ENCODE results near the gene NIM1K. TPM values are rescaled to one million over a fixed set of nuclear protein-coding genes. Genes with fewer than 3 reads are reported as not detected.
"Not testable (repeated sequence)": the region's sequence is repeated elsewhere in the genome, so short reads cannot be mapped to it uniquely, and the experiment has no call there.

NIM1K gene
- total RNA-seq, 1 donor from 2014 or later: 0.25 TPM

- TF ChIP-seq CTCF (IDR thresholded peaks at IDR 0.05; ENCODE audit: borderline replicate concordance): no peak
- H3K4me1 ChIP-seq: no peaks in the 10 kb centered on the region
- H3K9me3 ChIP-seq (replicated peaks): no peaks in the 10 kb centered on the region
- no peak for DNase-seq
- no peak overlapping the region for H3K27ac ChIP-seq (replicated peaks)
- no peak overlapping the region for H3K4me3 ChIP-seq
- intact Hi-C loops (cut with micrococcal nuclease): no loop called here
- H3K27me3 ChIP-seq (ENCODE audit: low read depth): peaks cover 8% of the 10 kb centered on the region
- no peaks in the 10 kb centered on the region for H3K36me3 ChIP-seq
These were observed 59.7 kb downstream of the NIM1K start for GRCh38 chr5:43251754-43252153.

GRCh38 chr5:43255704-43256103 lies 63.7 kb downstream of the NIM1K start:
- peaks cover 6% of the 10 kb centered on the region for H3K27me3 ChIP-seq (ENCODE audit: low read depth)
- no peak overlapping the region for H3K4me3 ChIP-seq
- H3K27ac ChIP-seq (replicated peaks): no peak overlapping the region
- DNase-seq: no peak
- no peaks in the 10 kb centered on the region for H3K36me3 ChIP-seq
- TF ChIP-seq CTCF (IDR thresholded peaks at IDR 0.05; ENCODE audit: borderline replicate concordance): no peak
- peaks cover 15% of the 10 kb centered on the region for H3K9me3 ChIP-seq (replicated peaks)
- no peaks in the 10 kb centered on the region for H3K4me1 ChIP-seq
- intact Hi-C loops (cut with micrococcal nuclease): no loop called here

- no peak for DNase-seq
- peaks cover 6% of the 10 kb centered on the region for H3K27me3 ChIP-seq (ENCODE audit: low read depth)
- TF ChIP-seq CTCF (IDR thresholded peaks at IDR 0.05; ENCODE audit: borderline replicate concordance): no peak
- H3K9me3 ChIP-seq (replicated peaks): peaks cover 19% of the 10 kb centered on the region
- no peaks in the 10 kb centered on the region for H3K4me1 ChIP-seq
- no peaks in the 10 kb centered on the region for H3K36me3 ChIP-seq
- H3K4me3 ChIP-seq: no peak overlapping the region
- intact Hi-C loops (cut with micrococcal nuclease): no loop called here
- H3K27ac ChIP-seq (replicated peaks): no peak overlapping the region
These were observed 64.4 kb downstream of the NIM1K start for GRCh38 chr5:43256261-43256966.

- H3K4me1 ChIP-seq: no peaks in the 10 kb centered on the region
- no peaks in the 10 kb centered on the region for H3K36me3 ChIP-seq
- DNase-seq: no peak
- H3K27ac ChIP-seq (replicated peaks): no peak overlapping the region
- H3K4me3 ChIP-seq: no peak overlapping the region
- peaks cover 23% of the 10 kb centered on the region for H3K9me3 ChIP-seq (replicated peaks)
- TF ChIP-seq CTCF (IDR thresholded peaks at IDR 0.05; ENCODE audit: borderline replicate concordance): no peak
- intact Hi-C loops (cut with micrococcal nuclease): no loop called here
- H3K27me3 ChIP-seq (ENCODE audit: low read depth): peaks cover 6% of the 10 kb centered on the region
These were observed 66.1 kb downstream of the NIM1K start for GRCh38 chr5:43258116-43258515.

GRCh38 chr5:43262269-43262668 lies 70.2 kb downstream of the NIM1K start:
- intact Hi-C loops (cut with micrococcal nuclease); H3K4me3 ChIP-seq; H3K36me3 ChIP-seq; DNase-seq; H3K27ac ChIP-seq (replicated peaks); H3K27me3 ChIP-seq (ENCODE audit: low read depth); H3K4me1 ChIP-seq: not testable (repeated sequence)
- peaks cover 33% of the 10 kb centered on the region for H3K9me3 ChIP-seq (replicated peaks)

- no peak for DNase-seq
- H3K27ac ChIP-seq (replicated peaks): no peak overlapping the region
- peaks cover 5% of the 10 kb centered on the region for H3K27me3 ChIP-seq (ENCODE audit: low read depth)
- H3K4me3 ChIP-seq: no peak overlapping the region
- TF ChIP-seq CTCF (IDR thresholded peaks at IDR 0.05; ENCODE audit: borderline replicate concordance): no peak
- no peaks in the 10 kb centered on the region for H3K4me1 ChIP-seq
- H3K9me3 ChIP-seq (replicated peaks): peaks cover 35% of the 10 kb centered on the region
- H3K36me3 ChIP-seq: no peaks in the 10 kb centered on the region
- intact Hi-C loops (cut with micrococcal nuclease): no loop called here
These were observed 76.3 kb downstream of the NIM1K start for GRCh38 chr5:43268188-43268820.
